Measurements from ENCODE around the gene DUOXA1. TPM values are rescaled to one million over a fixed set of nuclear protein-coding genes. Genes with fewer than 3 reads are reported as not detected.

Gene DUOXA1
- total RNA-seq, 2 experiments from 2014 or later: 0.19 to 0.36 TPM

DNA sequence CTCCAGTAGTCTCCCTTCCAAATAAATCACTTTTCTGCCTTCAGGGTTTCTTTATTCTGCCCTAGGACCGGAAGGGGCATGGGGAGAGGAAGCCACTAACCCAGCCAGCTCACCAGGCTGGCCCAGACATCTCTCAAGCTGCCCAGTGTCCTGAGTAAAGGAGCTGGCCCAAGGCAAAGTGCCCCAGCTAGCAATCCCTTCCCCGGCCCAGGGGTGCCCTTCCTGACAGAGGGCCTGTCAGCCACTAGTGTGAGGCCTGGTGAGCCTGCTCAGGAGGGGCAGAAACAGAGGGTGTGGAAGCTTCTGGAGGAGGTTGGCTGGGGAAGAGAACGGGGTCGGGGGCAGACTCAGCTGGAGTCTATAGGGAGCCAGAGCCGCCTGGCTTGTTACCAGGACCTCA, 35.9 kb upstream of the DUOXA1 start:
- Mint-ChIP-seq H3K4me3 (peak overlapping the region; percentile 73), H3K36me3 (no peaks in the 10 kb centered on the region), H3K9me3 (no peaks in the 10 kb centered on the region), H3K4me1 (ENCODE audit: low read depth) (peaks cover 13% of the 10 kb centered on the region), H3K27ac (peak overlapping the region; percentile 78), H3K27me3 (no peaks in the 10 kb centered on the region)
- no peak for DNase-seq
- intact Hi-C loops (cut with micrococcal nuclease): no loop called here
- POLR2A ChIA-PET: interaction anchor here (0.6 kb wide), 1 partner anchor 33 kb away, joined by 4 read pairs; no protein-coding TSS in a partner anchor
- CTCF ChIA-PET: interaction anchor here (1.0 to 3.2 kb wide), 5 partner anchors 13 to 112 kb away, joined by 3 to 48 read pairs (median 3); no protein-coding TSS in a partner anchor

DNA sequence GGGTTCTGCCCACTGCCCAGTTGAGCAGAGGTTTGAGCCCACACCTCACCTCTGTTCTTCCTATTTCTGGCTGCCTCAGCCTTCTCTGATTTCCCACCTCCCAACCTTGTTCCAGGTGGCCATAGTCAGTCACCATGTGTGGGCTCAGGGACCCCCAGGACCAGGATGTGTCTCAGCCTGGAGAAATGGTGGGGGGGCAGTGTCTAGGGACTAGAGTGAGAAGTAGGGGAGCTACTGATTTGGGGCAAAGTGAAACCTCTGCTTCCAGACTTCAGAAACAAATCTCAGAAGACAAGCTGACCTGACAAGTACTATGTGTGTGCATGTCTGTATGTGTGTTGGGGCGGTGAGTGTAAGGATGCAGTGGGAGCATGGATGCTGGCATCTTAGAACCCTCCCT, 35.2 kb upstream of the DUOXA1 start:
- H3K4me3 Mint-ChIP-seq: peak overlapping the region; percentile 18
- H3K27ac Mint-ChIP-seq: no peak overlapping the region
- POLR2A ChIA-PET: interaction anchor here (0.6 to 1.3 kb wide), 3 partner anchors 27 to 135 kb away, joined by 3 to 4 read pairs (median 3); no protein-coding TSS in a partner anchor
- H3K9me3 Mint-ChIP-seq: no peaks in the 10 kb centered on the region
- H3K4me1 Mint-ChIP-seq (ENCODE audit: low read depth): peaks cover 13% of the 10 kb centered on the region
- no peak for DNase-seq
- intact Hi-C loops (cut with micrococcal nuclease): no loop called here
- CTCF ChIA-PET: interaction anchor here (0.7 to 3.5 kb wide), 9 partner anchors 15 to 293 kb away, joined by 3 to 60 read pairs (median 9); a partner anchor contains a TSS
- H3K36me3 Mint-ChIP-seq: no peaks in the 10 kb centered on the region
- H3K27me3 Mint-ChIP-seq: no peaks in the 10 kb centered on the region

DNA sequence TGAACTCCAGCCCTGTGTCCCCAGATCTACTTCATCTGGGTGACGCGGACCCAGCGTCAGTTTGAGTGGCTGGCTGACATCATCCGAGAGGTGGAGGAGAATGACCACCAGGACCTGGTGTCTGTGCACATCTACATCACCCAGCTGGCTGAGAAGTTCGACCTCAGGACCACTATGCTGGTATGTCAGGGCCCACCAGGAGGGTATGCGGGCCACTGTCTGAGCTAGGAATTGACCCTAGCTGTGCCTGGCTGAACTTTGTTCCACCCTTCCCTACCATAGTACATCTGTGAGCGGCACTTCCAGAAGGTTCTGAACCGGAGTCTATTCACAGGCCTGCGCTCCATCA, 33.8 kb upstream of the DUOXA1 start:
- peaks cover 15% of the 10 kb centered on the region for H3K4me1 Mint-ChIP-seq (ENCODE audit: low read depth)
- no peak for DNase-seq
- no peaks in the 10 kb centered on the region for H3K36me3 Mint-ChIP-seq
- H3K27ac Mint-ChIP-seq: no peak overlapping the region
- H3K4me3 Mint-ChIP-seq: no peak overlapping the region
- no peaks in the 10 kb centered on the region for H3K9me3 Mint-ChIP-seq
- CTCF ChIA-PET: interaction anchor here (0.6 to 3.5 kb wide), 27 partner anchors 8 to 451 kb away, joined by 3 to 60 read pairs (median 4); partner anchors contain the start of gene SORD
- POLR2A ChIA-PET: interaction anchor here (0.6 to 1.9 kb wide), 6 partner anchors 24 to 239 kb away, joined by 3 to 9 read pairs (median 4); partner anchors contain the start of gene SHF
- no peaks in the 10 kb centered on the region for H3K27me3 Mint-ChIP-seq
- intact Hi-C loops (cut with micrococcal nuclease): loop anchor here (2.0 kb wide), 1 partner anchor 293 kb away; no protein-coding TSS in a partner anchor

DNA sequence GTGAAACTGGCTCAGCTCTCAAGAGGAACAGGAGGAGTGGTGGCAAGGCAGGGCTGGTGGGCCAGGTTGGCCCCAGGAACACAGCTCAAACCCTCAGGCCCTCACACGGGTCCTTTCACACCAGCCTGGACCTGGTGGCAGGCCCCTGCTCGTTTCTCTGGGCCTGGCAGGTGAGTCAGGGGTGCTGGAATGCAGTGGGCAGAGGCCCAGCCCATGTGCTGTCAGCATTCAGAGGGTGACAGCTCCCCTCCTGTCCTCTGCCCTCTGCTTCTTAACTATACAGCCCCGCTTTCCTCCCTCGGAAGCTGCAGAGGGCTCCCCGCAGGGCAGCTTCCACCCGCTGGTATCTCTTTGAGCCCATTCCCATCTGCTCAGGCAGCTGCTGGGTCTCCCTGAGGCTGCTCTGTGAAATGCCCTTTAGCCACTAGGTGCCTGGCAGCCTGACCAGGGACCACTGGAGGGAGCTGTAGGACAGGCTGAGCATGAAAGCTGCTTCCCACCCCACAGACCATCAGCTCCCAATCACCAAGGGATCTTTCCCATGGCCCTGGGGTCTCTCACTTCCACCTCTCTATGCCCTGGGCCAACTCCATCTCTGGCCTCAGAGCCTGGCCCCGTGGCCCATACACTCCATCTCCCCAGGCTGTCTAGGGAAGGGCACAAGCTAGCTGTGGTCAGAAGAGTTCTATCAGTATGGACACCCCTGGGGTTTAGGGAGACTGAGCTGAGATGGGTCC, 33.3 kb upstream of the DUOXA1 start:
- ChIA-PET CTCF (interaction anchor here (0.6 to 3.5 kb wide), 27 partner anchors 8 to 451 kb away, joined by 3 to 60 read pairs (median 4); partner anchors contain the start of gene SORD), POLR2A (interaction anchor here (0.6 to 1.9 kb wide), 5 partner anchors 24 to 240 kb away, joined by 3 to 9 read pairs (median 6); partner anchors contain the start of gene SHF)
- Mint-ChIP-seq H3K27me3 (no peaks in the 10 kb centered on the region), H3K36me3 (no peaks in the 10 kb centered on the region), H3K27ac (no peak overlapping the region), H3K9me3 (no peaks in the 10 kb centered on the region), H3K4me1 (ENCODE audit: low read depth) (peaks cover 17% of the 10 kb centered on the region), H3K4me3 (no peak overlapping the region)
- intact Hi-C loops (cut with micrococcal nuclease): loop anchor here (2.0 kb wide), 1 partner anchor 294 kb away; no protein-coding TSS in a partner anchor
- peak; percentile 75 for DNase-seq

DNA sequence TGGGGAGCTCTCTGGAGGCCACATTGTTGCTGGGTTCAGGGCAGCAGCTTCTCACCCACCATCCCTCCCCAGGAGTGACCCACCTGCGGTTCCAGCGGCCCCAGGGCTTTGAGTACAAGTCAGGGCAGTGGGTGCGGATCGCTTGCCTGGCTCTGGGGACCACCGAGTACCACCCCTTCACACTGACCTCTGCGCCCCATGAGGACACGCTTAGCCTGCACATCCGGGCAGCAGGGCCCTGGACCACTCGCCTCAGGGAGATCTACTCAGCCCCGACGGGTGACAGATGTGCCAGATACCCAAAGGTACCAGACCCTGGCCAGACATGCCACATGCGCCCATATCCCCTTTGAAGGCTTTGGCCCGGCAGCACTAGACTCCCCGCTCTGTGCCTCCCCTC, 32.0 kb upstream of the DUOXA1 start:
- no peak for DNase-seq
- POLR2A ChIA-PET: interaction anchor here (1.0 to 1.9 kb wide), 2 partner anchors 37 to 39 kb away, joined by 3 to 5 read pairs; no protein-coding TSS in a partner anchor
- peaks cover 29% of the 10 kb centered on the region for H3K4me1 Mint-ChIP-seq (ENCODE audit: low read depth)
- no peak overlapping the region for H3K27ac Mint-ChIP-seq
- no peaks in the 10 kb centered on the region for H3K9me3 Mint-ChIP-seq
- peaks cover 1% of the 10 kb centered on the region for H3K36me3 Mint-ChIP-seq
- H3K27me3 Mint-ChIP-seq: no peaks in the 10 kb centered on the region
- H3K4me3 Mint-ChIP-seq: no peak overlapping the region
- intact Hi-C loops (cut with micrococcal nuclease): loop anchor here (2.0 kb wide), 1 partner anchor 295 kb away; no protein-coding TSS in a partner anchor
- CTCF ChIA-PET: interaction anchor here (0.6 to 3.5 kb wide), 5 partner anchors 44 to 340 kb away, joined by 3 to 18 read pairs (median 4); no protein-coding TSS in a partner anchor

DNA sequence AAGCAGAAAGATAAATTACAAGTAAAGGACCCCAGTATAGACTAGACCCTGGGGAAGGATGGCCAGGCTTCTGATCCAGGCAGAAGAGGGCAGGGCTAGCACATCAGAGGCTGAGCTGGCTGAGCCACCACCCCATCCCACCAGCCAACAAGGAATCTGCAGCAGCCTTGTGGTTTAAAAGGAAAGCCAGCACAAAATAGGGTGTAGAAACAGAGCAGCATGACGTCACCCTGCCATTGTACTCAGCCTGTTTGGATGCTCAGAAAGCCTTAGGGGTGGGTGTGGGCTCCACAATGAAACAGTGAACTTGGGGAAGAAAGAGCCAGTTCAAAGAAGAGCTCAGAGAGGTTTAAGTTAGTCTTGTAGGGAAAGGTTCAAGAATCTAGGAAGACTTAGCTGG, 28.3 kb upstream of the DUOXA1 start:
- CTCF ChIA-PET: interaction anchor here (0.7 to 4.2 kb wide), 4 partner anchors 11 to 47 kb away, joined by 3 to 17 read pairs (median 3); no protein-coding TSS in a partner anchor
- Mint-ChIP-seq H3K27me3 (no peaks in the 10 kb centered on the region), H3K4me3 (no peak overlapping the region), H3K4me1 (ENCODE audit: low read depth) (peaks cover 16% of the 10 kb centered on the region), H3K9me3 (no peaks in the 10 kb centered on the region), H3K27ac (peak overlapping the region; percentile 55), H3K36me3 (peaks cover 2% of the 10 kb centered on the region)
- POLR2A ChIA-PET: interaction anchor here (1.0 kb wide), 1 partner anchor 244 kb away, joined by 3 read pairs; a partner anchor contains a TSS
- peak; percentile 28 for DNase-seq
- intact Hi-C loops (cut with micrococcal nuclease): no loop called here

DNA sequence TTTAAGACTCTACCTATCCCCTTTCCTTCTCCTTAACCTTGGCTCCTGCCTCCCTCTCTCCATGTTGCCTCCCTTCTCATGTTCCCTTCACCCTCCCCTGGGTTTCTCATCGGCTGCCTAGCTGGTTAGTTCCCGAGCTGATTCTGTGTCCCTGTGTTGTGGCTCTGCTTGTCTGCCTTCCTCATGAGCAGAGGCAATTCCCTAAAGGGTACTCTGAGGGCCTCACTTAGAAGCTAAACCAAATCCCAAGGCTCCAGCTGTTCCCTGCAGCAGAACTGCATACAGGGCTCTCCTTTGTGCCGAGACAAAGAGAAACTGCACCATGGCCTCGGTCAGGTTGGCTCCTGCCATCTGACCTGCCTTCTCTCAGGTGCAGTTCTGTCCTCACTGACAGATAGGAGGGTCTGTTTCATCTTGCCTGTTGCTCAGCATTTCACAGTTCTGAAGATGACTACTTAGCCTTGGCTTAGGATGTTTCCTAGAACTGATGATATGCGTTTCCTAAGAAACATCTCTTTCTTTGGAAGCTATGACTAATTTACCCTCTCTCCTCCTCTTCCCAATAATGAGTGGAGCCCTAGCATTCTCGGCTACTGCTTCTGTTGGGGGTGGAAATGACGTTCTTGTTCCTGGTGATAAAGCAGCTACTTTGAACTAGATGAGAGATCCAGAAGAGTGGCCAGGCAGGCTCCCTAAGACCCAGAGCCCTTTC, 27.2 kb upstream of the DUOXA1 start:
- no peak overlapping the region for H3K4me3 Mint-ChIP-seq
- ChIA-PET CTCF (interaction anchor here (1.0 to 4.2 kb wide), 5 partner anchors 11 to 39 kb away, joined by 3 to 17 read pairs (median 3); no protein-coding TSS in a partner anchor), POLR2A (no interaction called here)
- H3K4me1 Mint-ChIP-seq (ENCODE audit: low read depth): peaks cover 16% of the 10 kb centered on the region
- H3K27ac Mint-ChIP-seq: peak overlapping the region; percentile 82
- intact Hi-C loops (cut with micrococcal nuclease): no loop called here
- peaks cover 8% of the 10 kb centered on the region for H3K36me3 Mint-ChIP-seq
- peak; percentile 29 for DNase-seq
- no peaks in the 10 kb centered on the region for H3K27me3 Mint-ChIP-seq
- H3K9me3 Mint-ChIP-seq: no peaks in the 10 kb centered on the region

DNA sequence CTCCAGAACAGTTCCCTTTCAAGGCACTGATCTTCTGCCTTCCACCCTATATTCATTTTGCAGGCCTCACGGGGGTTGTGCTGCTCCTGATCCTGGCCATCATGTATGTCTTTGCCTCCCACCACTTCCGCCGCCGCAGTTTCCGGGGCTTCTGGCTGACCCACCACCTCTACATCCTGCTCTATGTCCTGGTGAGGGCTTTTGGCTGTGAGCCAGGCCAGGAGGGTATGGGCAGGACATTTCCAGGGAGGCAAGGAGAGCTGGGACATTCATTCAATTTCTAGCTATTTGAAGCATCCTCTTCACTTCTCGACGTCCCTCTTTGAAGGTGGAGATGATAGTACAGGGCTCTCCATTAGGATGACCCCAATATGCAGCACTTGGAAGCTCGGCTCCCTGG, 26.1 kb upstream of the DUOXA1 start:
- no peak for DNase-seq
- Mint-ChIP-seq H3K4me3 (no peak overlapping the region), H3K27me3 (no peaks in the 10 kb centered on the region), H3K9me3 (no peaks in the 10 kb centered on the region), H3K27ac (no peak overlapping the region), H3K4me1 (ENCODE audit: low read depth) (peaks cover 16% of the 10 kb centered on the region), H3K36me3 (peaks cover 8% of the 10 kb centered on the region)
- ChIA-PET CTCF (interaction anchor here (1.0 to 4.2 kb wide), 6 partner anchors 8 to 42 kb away, joined by 3 to 17 read pairs (median 5); no protein-coding TSS in a partner anchor), POLR2A (no interaction called here)
- intact Hi-C loops (cut with micrococcal nuclease): no loop called here

DNA sequence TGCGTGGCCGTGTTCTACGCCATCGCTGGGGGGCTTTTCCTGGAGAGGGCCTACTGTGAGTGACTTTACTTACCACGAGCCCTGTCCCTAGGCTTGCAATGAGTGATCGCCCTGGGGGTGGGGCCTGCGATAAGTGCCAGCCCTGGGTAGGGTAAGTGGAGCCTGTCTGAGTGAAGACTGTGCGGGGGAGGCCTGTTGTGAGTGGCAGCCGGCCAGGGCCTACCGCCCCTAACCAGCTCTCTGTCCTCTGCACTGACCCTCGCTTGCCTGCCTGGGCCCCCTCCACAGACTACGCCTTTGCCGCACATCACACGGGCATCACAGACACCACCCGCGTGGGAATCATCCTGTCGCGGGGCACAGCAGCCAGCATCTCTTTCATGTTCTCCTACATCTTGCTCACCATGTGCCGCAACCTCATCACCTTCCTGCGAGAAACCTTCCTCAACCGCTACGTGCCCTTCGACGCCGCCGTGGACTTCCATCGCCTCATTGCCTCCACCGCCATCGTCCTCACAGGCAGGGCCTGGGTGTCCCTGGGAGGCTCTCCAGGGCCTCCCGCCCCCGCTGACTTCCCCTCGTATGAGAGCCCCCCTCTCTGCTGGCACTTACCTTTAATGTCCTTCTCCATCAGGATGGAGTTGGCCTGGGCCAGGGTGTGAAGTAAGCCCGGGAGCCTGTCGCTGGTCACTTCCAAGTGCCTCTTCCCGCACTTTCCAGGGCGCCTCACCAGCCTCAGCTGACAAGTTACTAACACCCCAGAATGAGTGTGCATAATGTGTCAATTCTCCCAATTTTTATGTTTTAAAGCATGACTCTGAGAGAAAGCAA, 22.5 kb upstream of the DUOXA1 start:
- peaks cover 8% of the 10 kb centered on the region for H3K36me3 Mint-ChIP-seq
- ChIA-PET CTCF (no interaction called here), POLR2A (no interaction called here)
- no peaks in the 10 kb centered on the region for H3K9me3 Mint-ChIP-seq
- no peaks in the 10 kb centered on the region for H3K27me3 Mint-ChIP-seq
- no peak for DNase-seq
- intact Hi-C loops (cut with micrococcal nuclease): no loop called here
- peaks cover 7% of the 10 kb centered on the region for H3K4me1 Mint-ChIP-seq (ENCODE audit: low read depth)
- H3K4me3 Mint-ChIP-seq: no peak overlapping the region
- H3K27ac Mint-ChIP-seq: no peak overlapping the region

DNA sequence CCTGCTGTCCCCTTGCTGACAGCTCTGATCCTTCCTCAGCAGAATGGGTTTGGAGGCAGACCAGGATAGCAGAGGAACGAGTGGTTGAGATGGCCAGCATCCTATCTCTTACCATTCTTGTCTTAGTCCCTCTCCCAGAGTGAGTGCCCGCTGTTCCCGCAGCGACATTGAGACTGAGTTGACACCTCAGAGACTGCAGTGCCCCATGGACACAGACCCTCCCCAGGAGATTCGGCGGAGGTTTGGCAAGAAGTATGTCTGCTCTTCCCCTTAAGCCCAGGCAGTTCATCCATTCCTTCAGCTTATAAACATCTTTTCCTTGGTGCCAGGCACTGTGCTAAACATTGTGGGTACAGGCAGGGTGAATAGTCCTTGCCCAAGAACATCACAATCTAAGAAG, 21.3 kb upstream of the DUOXA1 start:
- Mint-ChIP-seq H3K27me3 (no peaks in the 10 kb centered on the region), H3K4me1 (ENCODE audit: low read depth) (no peaks in the 10 kb centered on the region), H3K27ac (no peak overlapping the region), H3K36me3 (peaks cover 6% of the 10 kb centered on the region), H3K4me3 (no peak overlapping the region), H3K9me3 (no peaks in the 10 kb centered on the region)
- intact Hi-C loops (cut with micrococcal nuclease): no loop called here
- ChIA-PET POLR2A (no interaction called here), CTCF (no interaction called here)
- DNase-seq: no peak

DNA sequence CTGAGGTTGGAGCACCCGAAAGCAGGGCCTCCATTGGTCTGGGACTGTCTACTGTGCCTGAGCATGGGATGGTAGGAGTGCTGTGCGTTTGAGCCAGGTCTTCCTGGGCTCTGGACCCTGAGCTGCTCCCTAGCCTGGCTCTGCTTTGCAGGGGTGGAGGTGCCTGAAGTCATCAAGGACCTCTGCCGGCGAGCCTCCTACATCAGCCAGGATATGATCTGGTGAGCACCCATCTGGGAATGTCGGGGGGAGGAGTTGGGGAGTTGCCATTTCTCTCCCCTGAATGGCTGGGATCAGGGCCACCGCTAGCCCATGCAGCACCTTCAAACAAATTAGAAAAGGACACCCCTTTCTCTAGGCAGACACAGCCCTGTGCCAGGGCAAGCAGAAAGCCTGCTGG, 20.8 kb upstream of the DUOXA1 start:
- no peak for DNase-seq
- Mint-ChIP-seq H3K36me3 (peaks cover 6% of the 10 kb centered on the region), H3K4me3 (no peak overlapping the region), H3K9me3 (no peaks in the 10 kb centered on the region), H3K27ac (no peak overlapping the region), H3K4me1 (ENCODE audit: low read depth) (no peaks in the 10 kb centered on the region), H3K27me3 (no peaks in the 10 kb centered on the region)
- POLR2A ChIA-PET: interaction anchor here (1.1 kb wide), 1 partner anchor 242 kb away, joined by 3 read pairs; no protein-coding TSS in a partner anchor
- CTCF ChIA-PET: interaction anchor here (1.5 kb wide), 1 partner anchor 32 kb away, joined by 5 read pairs; no protein-coding TSS in a partner anchor
- intact Hi-C loops (cut with micrococcal nuclease): no loop called here
